GM12878 (cell line): ENCODE data around the gene AKT1S1. TPM values are rescaled to one million over a fixed set of nuclear protein-coding genes. Genes with fewer than 3 reads are reported as not detected.

ENCODE experiments used
- ASH2L ChIP-seq: fragments of 300-600, 200-600 bp; sonication (generic); IDR thresholded peaks from 2 replicates; pipeline ENCODE4 v1.6.1; 2017; ENCODE audit warnings: low read depth, mild to moderate bottlenecking, borderline replicate concordance
- CHD4 ChIP-seq: fragments of 200-600 bp; sonication (generic); IDR thresholded peaks from 2 replicates; pipeline ENCODE4 v1.6.1; 2016; ENCODE audit warnings: mild to moderate bottlenecking
- EP300 ChIP-seq, 2 experiments: fragments of 150-350 bp in 1 of 2; IDR thresholded peaks; 2 replicates each; pipeline ENCODE4 v1.6.1; 2011 to 2012; ENCODE audit warnings: low read depth in 2 of 2, low read length in 2 of 2, borderline replicate concordance in 1 of 2, improper control_type of control experiment in 1 of 2, inconsistent platforms in 1 of 2; ENCODE audit not compliant: control insufficient read depth in 1 of 2
- MYB ChIP-seq: fragments of 150-350 bp; IDR thresholded peaks from 2 replicates; pipeline ENCODE4 v1.6.1; 2014; ENCODE audit warnings: mild to moderate bottlenecking, low read depth, low read length, borderline replicate concordance
- WRNIP1 ChIP-seq: IDR thresholded peaks from 2 replicates; pipeline ENCODE4 v1.6.1; 2011; ENCODE audit warnings: low read depth, low read length, improper control_type of control experiment, borderline replicate concordance
- ZBED1 ChIP-seq: IDR thresholded peaks from 2 replicates; pipeline ENCODE4 v1.6.1; 2016; ENCODE audit warnings: borderline replicate concordance
- polyA plus RNA-seq, 11 experiments: library from polyadenylated mRNA; depleted of rRNA in 4 of 11; unstranded in 6 of 11; stranded (reverse) in 5 of 11; fragments of >200 nt; fragmentation: Nextera tagmentation in 4 of 11; fragmentation: Illumina TruSeq in 1 of 11; extraction: Ambion mirVana in 4 of 11; extraction: Trizol in 1 of 11; gene quantifications; 1 replicate in 1 of 11; 2 replicates in 10 of 11; pipeline versions ENCODE4 v1.2.1 to v1.2.3, GENCODE V29; 2011 to 2016; ENCODE audit warnings: inconsistent platforms in 2 of 11, missing spikeins in 2 of 11, low read depth in 1 of 11
- total RNA-seq, 4 experiments: library from RNA; depleted of rRNA in 3 of 4; stranded (reverse); fragments of >200 nt in 3 of 4; fragmentation: Illumina TruSeq in 1 of 4; extraction: Trizol in 1 of 4; gene quantifications; 2 replicates each; pipeline versions ENCODE4 v1.2.1 to v1.2.3, GENCODE V29; 2013 to 2021
- TF ChIP-seq, protein P1 (sequence below): fragments of 450-650 bp; formaldehyde crosslinking; IDR thresholded peaks from 2 replicates; pipeline ENCODE4 v1.4.0; 2022; ENCODE audit warnings: mild to moderate bottlenecking, moderate library complexity
- TF ChIP-seq, protein P2 (sequence below): fragments of 450-650 bp; formaldehyde crosslinking; IDR thresholded peaks from 2 replicates; pipeline ENCODE4 v1.5.0; 2022; ENCODE audit warnings: mild to moderate bottlenecking, missing genetic modification characterization
- TF ChIP-seq, protein P3 (sequence below): fragments of 150-350 bp; IDR thresholded peaks from 2 replicates; pipeline ENCODE4 v1.6.1; 2016; ENCODE audit warnings: low read depth, low read length
- TF ChIP-seq, protein P4 (sequence below): fragments of 450-650 bp; conservative IDR thresholded peaks from 2 replicates; pipeline ENCODE4 v1.6.1; 2017; ENCODE audit warnings: mild to moderate bottlenecking, moderate library complexity
- TF ChIP-seq, protein P5 (sequence below): IDR thresholded peaks from 2 replicates; pipeline ENCODE4 v1.6.1; 2011; ENCODE audit warnings: low read depth, low read length, improper control_type of control experiment, borderline replicate concordance
- TF ChIP-seq, protein P6 (sequence below): fragments of 450-650 bp; IDR thresholded peaks from 2 replicates; pipeline ENCODE4 v1.6.1; 2016; ENCODE audit warnings: mild to moderate bottlenecking

Gene AKT1S1
- total and polyA plus RNA-seq, 10 of the 15 experiments (the other 5 are each of a cell fraction or from before 2014, with no cell fraction given) = 0.43 to 23.0 (median 12.3) TPM

DNA sequence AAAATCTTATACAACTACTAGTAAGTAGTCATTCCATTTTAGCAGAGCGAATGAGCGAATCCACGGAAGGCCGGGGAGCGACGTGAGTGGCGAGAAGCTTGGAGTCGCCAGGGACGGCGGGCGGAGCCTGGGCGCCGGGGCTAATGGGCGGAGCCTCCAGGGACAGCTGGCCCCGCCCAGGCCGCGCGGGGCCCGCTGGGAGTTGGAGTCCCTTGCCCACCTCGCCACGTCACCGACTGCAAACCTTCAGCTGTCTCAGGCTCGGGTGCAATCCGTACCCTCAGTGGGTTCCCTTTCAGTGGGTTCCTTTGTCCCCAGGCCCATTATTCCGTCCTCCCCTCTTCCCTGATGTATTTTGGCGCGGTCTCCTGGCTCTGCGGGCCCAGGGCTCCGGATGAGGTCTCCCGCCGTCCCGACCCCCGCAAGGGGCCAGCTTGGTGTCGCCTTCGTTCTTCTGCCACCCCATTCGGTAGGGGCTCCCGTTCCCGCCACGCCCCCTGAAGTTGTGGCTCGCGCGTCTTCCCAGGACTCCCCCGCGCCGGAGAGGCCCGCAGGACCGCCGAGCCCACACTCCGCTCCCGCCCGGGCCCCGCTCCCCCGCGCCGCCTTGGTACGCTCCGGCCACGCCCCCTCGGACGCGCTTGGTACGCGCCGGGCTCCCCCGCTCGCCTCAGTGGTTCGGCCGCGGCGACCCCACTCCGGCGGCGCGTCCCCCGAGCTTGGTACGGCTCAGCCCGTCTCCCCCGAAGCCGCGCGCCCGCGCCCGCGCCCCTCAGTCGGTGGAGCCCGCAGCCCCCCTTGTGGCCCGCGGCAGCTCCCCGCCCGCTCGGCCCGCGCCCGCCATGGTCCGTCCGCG, 26.4 kb downstream of the AKT1S1 start, which contains the start of gene PTOV1 (continued):
- TF ChIP-seq, protein P1, sequence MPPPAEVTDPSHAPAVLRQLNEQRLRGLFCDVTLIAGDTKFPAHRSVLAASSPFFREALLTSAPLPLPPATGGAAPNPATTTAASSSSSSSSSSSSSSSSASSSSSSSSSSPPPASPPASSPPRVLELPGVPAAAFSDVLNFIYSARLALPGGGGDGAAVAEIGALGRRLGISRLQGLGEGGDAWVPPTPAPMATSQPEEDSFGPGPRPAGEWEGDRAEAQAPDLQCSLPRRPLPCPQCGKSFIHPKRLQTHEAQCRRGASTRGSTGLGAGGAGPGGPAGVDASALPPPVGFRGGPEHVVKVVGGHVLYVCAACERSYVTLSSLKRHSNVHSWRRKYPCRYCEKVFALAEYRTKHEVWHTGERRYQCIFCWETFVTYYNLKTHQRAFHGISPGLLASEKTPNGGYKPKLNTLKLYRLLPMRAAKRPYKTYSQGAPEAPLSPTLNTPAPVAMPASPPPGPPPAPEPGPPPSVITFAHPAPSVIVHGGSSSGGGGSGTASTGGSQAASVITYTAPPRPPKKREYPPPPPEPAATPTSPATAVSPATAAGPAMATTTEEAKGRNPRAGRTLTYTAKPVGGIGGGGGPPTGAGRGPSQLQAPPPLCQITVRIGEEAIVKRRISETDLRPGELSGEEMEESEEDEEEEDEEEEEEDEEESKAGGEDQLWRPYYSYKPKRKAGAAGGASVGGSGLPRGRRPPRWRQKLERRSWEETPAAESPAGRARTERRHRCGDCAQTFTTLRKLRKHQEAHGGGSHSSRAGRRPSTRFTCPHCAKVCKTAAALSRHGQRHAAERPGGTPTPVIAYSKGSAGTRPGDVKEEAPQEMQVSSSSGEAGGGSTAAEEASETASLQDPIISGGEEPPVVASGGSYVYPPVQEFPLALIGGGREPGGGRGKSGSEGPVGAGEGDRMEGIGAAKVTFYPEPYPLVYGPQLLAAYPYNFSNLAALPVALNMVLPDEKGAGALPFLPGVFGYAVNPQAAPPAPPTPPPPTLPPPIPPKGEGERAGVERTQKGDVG (CRISPR knock-in tag) = no peak
- TF ChIP-seq ASH2L (0 out of 2 replicates have a peak, but pooled peaks have one; percentile 94), MYB (no peak), CHD4 (no peak), EP300 (IDR thresholded peaks at IDR 0.05; ENCODE audit: borderline replicate concordance in 1 of 2, control insufficient read depth in 1 of 2, low read depth in 2 of 2, low read length in 2 of 2) (no peak), ZBED1 (no peak), WRNIP1 (no peak)
- TF ChIP-seq, protein P2, sequence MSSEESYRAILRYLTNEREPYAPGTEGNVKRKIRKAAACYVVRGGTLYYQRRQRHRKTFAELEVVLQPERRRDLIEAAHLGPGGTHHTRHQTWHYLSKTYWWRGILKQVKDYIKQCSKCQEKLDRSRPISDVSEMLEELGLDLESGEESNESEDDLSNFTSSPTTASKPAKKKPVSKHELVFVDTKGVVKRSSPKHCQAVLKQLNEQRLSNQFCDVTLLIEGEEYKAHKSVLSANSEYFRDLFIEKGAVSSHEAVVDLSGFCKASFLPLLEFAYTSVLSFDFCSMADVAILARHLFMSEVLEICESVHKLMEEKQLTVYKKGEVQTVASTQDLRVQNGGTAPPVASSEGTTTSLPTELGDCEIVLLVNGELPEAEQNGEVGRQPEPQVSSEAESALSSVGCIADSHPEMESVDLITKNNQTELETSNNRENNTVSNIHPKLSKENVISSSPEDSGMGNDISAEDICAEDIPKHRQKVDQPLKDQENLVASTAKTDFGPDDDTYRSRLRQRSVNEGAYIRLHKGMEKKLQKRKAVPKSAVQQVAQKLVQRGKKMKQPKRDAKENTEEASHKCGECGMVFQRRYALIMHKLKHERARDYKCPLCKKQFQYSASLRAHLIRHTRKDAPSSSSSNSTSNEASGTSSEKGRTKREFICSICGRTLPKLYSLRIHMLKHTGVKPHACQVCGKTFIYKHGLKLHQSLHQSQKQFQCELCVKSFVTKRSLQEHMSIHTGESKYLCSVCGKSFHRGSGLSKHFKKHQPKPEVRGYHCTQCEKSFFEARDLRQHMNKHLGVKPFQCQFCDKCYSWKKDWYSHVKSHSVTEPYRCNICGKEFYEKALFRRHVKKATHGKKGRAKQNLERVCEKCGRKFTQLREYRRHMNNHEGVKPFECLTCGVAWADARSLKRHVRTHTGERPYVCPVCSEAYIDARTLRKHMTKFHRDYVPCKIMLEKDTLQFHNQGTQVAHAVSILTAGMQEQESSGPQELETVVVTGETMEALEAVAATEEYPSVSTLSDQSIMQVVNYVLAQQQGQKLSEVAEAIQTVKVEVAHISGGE = no peak
- TF ChIP-seq, protein P3, sequence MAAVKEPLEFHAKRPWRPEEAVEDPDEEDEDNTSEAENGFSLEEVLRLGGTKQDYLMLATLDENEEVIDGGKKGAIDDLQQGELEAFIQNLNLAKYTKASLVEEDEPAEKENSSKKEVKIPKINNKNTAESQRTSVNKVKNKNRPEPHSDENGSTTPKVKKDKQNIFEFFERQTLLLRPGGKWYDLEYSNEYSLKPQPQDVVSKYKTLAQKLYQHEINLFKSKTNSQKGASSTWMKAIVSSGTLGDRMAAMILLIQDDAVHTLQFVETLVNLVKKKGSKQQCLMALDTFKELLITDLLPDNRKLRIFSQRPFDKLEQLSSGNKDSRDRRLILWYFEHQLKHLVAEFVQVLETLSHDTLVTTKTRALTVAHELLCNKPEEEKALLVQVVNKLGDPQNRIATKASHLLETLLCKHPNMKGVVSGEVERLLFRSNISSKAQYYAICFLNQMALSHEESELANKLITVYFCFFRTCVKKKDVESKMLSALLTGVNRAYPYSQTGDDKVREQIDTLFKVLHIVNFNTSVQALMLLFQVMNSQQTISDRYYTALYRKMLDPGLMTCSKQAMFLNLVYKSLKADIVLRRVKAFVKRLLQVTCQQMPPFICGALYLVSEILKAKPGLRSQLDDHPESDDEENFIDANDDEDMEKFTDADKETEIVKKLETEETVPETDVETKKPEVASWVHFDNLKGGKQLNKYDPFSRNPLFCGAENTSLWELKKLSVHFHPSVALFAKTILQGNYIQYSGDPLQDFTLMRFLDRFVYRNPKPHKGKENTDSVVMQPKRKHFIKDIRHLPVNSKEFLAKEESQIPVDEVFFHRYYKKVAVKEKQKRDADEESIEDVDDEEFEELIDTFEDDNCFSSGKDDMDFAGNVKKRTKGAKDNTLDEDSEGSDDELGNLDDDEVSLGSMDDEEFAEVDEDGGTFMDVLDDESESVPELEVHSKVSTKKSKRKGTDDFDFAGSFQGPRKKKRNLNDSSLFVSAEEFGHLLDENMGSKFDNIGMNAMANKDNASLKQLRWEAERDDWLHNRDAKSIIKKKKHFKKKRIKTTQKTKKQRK = no peak
- TF ChIP-seq, protein P4, sequence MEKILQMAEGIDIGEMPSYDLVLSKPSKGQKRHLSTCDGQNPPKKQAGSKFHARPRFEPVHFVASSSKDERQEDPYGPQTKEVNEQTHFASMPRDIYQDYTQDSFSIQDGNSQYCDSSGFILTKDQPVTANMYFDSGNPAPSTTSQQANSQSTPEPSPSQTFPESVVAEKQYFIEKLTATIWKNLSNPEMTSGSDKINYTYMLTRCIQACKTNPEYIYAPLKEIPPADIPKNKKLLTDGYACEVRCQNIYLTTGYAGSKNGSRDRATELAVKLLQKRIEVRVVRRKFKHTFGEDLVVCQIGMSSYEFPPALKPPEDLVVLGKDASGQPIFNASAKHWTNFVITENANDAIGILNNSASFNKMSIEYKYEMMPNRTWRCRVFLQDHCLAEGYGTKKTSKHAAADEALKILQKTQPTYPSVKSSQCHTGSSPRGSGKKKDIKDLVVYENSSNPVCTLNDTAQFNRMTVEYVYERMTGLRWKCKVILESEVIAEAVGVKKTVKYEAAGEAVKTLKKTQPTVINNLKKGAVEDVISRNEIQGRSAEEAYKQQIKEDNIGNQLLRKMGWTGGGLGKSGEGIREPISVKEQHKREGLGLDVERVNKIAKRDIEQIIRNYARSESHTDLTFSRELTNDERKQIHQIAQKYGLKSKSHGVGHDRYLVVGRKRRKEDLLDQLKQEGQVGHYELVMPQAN = no peak
- TF ChIP-seq, protein P5, sequence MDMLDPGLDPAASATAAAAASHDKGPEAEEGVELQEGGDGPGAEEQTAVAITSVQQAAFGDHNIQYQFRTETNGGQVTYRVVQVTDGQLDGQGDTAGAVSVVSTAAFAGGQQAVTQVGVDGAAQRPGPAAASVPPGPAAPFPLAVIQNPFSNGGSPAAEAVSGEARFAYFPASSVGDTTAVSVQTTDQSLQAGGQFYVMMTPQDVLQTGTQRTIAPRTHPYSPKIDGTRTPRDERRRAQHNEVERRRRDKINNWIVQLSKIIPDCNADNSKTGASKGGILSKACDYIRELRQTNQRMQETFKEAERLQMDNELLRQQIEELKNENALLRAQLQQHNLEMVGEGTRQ = no peak
- TF ChIP-seq, protein P6, sequence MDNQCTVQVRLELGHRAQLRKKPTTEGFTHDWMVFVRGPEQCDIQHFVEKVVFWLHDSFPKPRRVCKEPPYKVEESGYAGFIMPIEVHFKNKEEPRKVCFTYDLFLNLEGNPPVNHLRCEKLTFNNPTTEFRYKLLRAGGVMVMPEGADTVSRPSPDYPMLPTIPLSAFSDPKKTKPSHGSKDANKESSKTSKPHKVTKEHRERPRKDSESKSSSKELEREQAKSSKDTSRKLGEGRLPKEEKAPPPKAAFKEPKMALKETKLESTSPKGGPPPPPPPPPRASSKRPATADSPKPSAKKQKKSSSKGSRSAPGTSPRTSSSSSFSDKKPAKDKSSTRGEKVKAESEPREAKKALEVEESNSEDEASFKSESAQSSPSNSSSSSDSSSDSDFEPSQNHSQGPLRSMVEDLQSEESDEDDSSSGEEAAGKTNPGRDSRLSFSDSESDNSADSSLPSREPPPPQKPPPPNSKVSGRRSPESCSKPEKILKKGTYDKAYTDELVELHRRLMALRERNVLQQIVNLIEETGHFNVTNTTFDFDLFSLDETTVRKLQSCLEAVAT = peak; percentile 52; the same call in 1 of the 2 replicates
